ENCODE measurements around the gene TTC28.

The TTC28 gene

GRCh38 chr22:28351476-28351875 is 328.2 kb downstream of the TTC28 start:
- no peak for DNase-seq (ENCODE audit: low read depth)

GRCh38 chr22:28348613-28349609 is 330.7 kb downstream of the TTC28 start:
- no peak for DNase-seq (ENCODE audit: low read depth)

GRCh38 chr22:28346308-28346707 is 333.3 kb downstream of the TTC28 start:
- DNase-seq (ENCODE audit: low read depth): no peak

GRCh38 chr22:28344918-28345703 is 334.5 kb downstream of the TTC28 start:
- DNase-seq (ENCODE audit: low read depth): no peak

GRCh38 chr22:28341001-28341400 is 338.6 kb downstream of the TTC28 start:
- no peak for DNase-seq (ENCODE audit: low read depth)

GRCh38 chr22:28333088-28333487 is 346.6 kb downstream of the TTC28 start:
- no peak for DNase-seq (ENCODE audit: low read depth)

- no peak for DNase-seq (ENCODE audit: low read depth)
Observed at GRCh38 chr22:28332410-28332809, 347.2 kb downstream of the TTC28 start.

- DNase-seq (ENCODE audit: low read depth): no peak
Observed at GRCh38 chr22:28331695-28332094, 347.9 kb downstream of the TTC28 start.

GRCh38 chr22:28329186-28330073 is 350.2 kb downstream of the TTC28 start:
- DNase-seq (ENCODE audit: low read depth): no peak

- no peak for DNase-seq (ENCODE audit: low read depth)
Observed at GRCh38 chr22:28328756-28329155, 350.9 kb downstream of the TTC28 start.

GRCh38 chr22:28316014-28316413 is 363.6 kb downstream of the TTC28 start:
- DNase-seq (ENCODE audit: low read depth): no peak

GRCh38 chr22:28314959-28315358 is 364.7 kb downstream of the TTC28 start:
- DNase-seq (ENCODE audit: low read depth): no peak

GRCh38 chr22:28310299-28310698 is 369.3 kb downstream of the TTC28 start:
- no peak for DNase-seq (ENCODE audit: low read depth)

GRCh38 chr22:28299753-28300152 is 379.9 kb downstream of the TTC28 start:
- no peak for DNase-seq (ENCODE audit: low read depth)

- DNase-seq (ENCODE audit: low read depth): no peak
Observed at GRCh38 chr22:28299309-28299708, 380.3 kb downstream of the TTC28 start.

- DNase-seq (ENCODE audit: low read depth): no peak
Observed at GRCh38 chr22:28297504-28297903, 382.1 kb downstream of the TTC28 start.

- DNase-seq (ENCODE audit: low read depth): no peak
Observed at GRCh38 chr22:28296452-28296851, 383.2 kb downstream of the TTC28 start.

- no peak for DNase-seq (ENCODE audit: low read depth)
Observed at GRCh38 chr22:28283068-28283654, 396.5 kb downstream of the TTC28 start.

- DNase-seq (ENCODE audit: low read depth): no peak
Observed at GRCh38 chr22:28282405-28283067, 397.1 kb downstream of the TTC28 start.

GRCh38 chr22:28279888-28280287 is 399.8 kb downstream of the TTC28 start:
- DNase-seq (ENCODE audit: low read depth): no peak

GRCh38 chr22:28269277-28269676 is 410.4 kb downstream of the TTC28 start:
- no peak for DNase-seq (ENCODE audit: low read depth)
